Measurements from ENCODE around the gene AKR1C4. TPM values are rescaled to one million over a fixed set of nuclear protein-coding genes. Genes with fewer than 3 reads are reported as not detected.

Gene AKR1C4
- total RNA-seq (2021; fragmentation: NEBNext Ultra II Directional; extraction: Animal tissue kit (Norgen Biotek cat#: 25700)) = not detected
- long read RNA-seq = 0 reads

DNA sequence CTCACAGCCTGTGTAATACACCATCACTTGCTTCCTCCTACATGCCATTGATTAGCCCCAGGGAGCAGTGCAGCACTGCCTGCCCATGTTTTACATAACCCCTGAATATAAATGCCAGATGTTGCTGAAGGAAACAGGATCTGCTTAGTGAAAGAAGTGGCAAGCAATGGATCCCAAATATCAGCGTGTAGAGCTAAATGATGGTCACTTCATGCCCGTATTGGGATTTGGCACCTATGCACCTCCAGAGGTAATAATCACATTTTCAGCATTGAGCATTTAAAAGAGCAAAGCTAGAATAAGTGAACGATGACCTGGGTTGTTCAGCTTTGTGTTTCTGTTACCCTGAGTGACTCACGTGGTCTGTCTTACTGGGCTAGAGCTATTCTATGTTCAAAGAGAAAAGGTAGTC lies at the start of gene AKR1C4:
Gene AKR1C4 (plus strand): TSS at position 136 of the 412 bp plus-strand sequence. CDS start 31 bp downstream, at position 167.
- Mint-ChIP-seq H3K27me3 (ENCODE audit: insufficient read depth) (peaks cover 2% of the 10 kb centered on the region; the same call in 1 of the 2 replicates), H3K36me3 (ENCODE audit: low read depth) (no peaks in the 10 kb centered on the region), H3K4me1 (ENCODE audit: low read depth) (no peaks in the 10 kb centered on the region), H3K9me3 (no peaks in the 10 kb centered on the region), H3K27ac (no peak within 1 kb of the TSS), H3K4me3 (no peak within 1 kb of the TSS)
- TF ChIP-seq CTCF (IDR thresholded peaks at IDR 0.05) = no peak
- DNase-seq = no peak

DNA sequence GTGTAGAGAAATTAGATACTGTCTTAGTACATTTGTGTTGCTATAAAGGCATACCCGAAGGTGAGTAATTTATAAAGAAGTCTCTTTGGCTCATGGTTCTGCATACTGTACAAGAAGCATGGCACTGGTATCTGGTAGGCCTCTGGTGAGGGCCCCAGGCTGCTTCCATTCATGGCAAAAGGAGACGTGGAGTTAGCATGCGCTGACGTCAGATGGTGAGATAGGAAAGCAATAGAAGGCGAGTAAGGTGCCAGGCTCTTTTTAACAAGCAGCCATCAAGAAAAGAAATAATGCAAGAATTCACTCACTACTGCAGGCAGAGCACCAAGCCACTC lies 49.8 kb upstream of the AKR1C4 start:
- H3K36me3 Mint-ChIP-seq (ENCODE audit: low read depth) = no peaks in the 10 kb centered on the region
- no peaks in the 10 kb centered on the region; the same call in 1 of the 2 replicates for H3K9me3 Mint-ChIP-seq
- H3K4me3 Mint-ChIP-seq = no peak overlapping the region
- H3K4me1 Mint-ChIP-seq (ENCODE audit: low read depth) = no peaks in the 10 kb centered on the region
- no peak overlapping the region for H3K27ac Mint-ChIP-seq
- no peak for TF ChIP-seq CTCF (IDR thresholded peaks at IDR 0.05)
- peaks cover 1% of the 10 kb centered on the region; the same call in 1 of the 2 replicates for H3K27me3 Mint-ChIP-seq (ENCODE audit: insufficient read depth)
- DNase-seq = no peak

DNA sequence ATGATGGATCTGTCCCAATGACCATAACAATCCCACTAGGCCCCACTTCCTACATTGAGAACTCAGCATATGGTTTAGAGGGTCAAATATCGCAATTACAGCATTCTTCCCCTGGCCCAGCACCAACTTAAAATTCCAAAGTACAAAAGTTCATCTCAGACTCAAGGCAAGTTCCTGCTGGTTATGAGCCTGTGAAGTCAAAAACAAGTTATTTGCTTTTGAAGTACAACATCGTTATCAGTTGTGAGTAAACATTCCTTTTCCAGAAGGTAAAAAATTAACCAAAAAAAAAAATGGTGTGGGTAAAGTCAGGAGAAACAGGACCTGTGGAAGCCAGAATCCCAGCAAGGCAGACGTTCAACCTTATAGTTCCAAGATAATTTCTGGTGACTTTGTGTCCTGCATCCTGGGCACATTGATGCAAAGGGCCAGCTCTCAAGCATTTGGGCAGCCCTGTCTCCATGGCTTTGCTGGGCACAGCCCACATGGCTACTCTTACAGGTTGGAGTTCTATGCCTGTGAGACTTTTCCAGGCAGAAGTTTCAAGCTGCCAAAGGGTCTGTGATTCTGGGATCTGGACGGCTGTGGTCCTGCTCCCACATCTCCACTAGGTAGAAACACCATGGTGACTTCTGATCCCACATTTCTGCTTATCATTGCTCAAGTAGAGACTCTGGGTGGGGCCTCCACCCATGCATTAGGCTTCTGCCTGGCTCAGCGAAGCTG lies 49.2 kb upstream of the AKR1C4 start:
- Mint-ChIP-seq H3K4me1 (ENCODE audit: low read depth) (no peaks in the 10 kb centered on the region), H3K27me3 (ENCODE audit: insufficient read depth) (peaks cover 1% of the 10 kb centered on the region; the same call in 1 of the 2 replicates), H3K4me3 (no peak overlapping the region), H3K27ac (no peak overlapping the region), H3K36me3 (ENCODE audit: low read depth) (no peaks in the 10 kb centered on the region), H3K9me3 (no peaks in the 10 kb centered on the region; the same call in 1 of the 2 replicates)
- TF ChIP-seq CTCF (IDR thresholded peaks at IDR 0.05) = no peak
- DNase-seq = no peak

GRCh38 chr10:5147981-5148677 lies 48.5 kb upstream of the AKR1C4 start:
- Mint-ChIP-seq H3K27me3 (ENCODE audit: insufficient read depth) (peaks cover 1% of the 10 kb centered on the region; the same call in 1 of the 2 replicates), H3K36me3 (ENCODE audit: low read depth) (no peaks in the 10 kb centered on the region), H3K9me3 (no peaks in the 10 kb centered on the region; the same call in 1 of the 2 replicates), H3K27ac (no peak overlapping the region), H3K4me1 (ENCODE audit: low read depth) (no peaks in the 10 kb centered on the region), H3K4me3 (no peak overlapping the region)
- DNase-seq = no peak
- TF ChIP-seq CTCF (IDR thresholded peaks at IDR 0.05) = no peak

- no peak for TF ChIP-seq CTCF (IDR thresholded peaks at IDR 0.05)
- Mint-ChIP-seq H3K27me3 (ENCODE audit: insufficient read depth) (peaks cover 1% of the 10 kb centered on the region; the same call in 1 of the 2 replicates), H3K4me1 (ENCODE audit: low read depth) (no peaks in the 10 kb centered on the region), H3K4me3 (no peak overlapping the region), H3K27ac (no peak overlapping the region), H3K36me3 (ENCODE audit: low read depth) (no peaks in the 10 kb centered on the region), H3K9me3 (no peaks in the 10 kb centered on the region; the same call in 1 of the 2 replicates)
- no peak for DNase-seq
Measured at GRCh38 chr10:5148678-5149032, 48.0 kb upstream of the AKR1C4 start.

Measured in HFFc6 (cell line).